Omental fat pad (tissue), 4 donors: Measurements from ENCODE around the gene NAIF1. TPM values are rescaled to one million over a fixed set of nuclear protein-coding genes. Genes with fewer than 3 reads are reported as not detected.
"Not testable (repeated sequence)": the region's sequence is repeated elsewhere in the genome, so short reads cannot be mapped to it uniquely, and the experiment has no call there.

Experiments
- ATAC-seq: fragments of 150-250 bp; one replicate; pipeline ENCODE4 v1.9.1; 2016; ENCODE audit warnings: mild to moderate bottlenecking, moderate library complexity; ENCODE audit not compliant: low FRiP score
- DNase-seq: peaks from one replicate; pipeline ENCODE4 v3.0.0-alpha.2; 2019; ENCODE audit warnings: low spot score
- total RNA-seq, 4 donors: library from RNA; depleted of rRNA; stranded (reverse); fragments of >200 nt; gene quantifications; one replicate each; pipeline ENCODE4 v1.1.0, GENCODE V29; 2016
- TF ChIP-seq, protein P1 (sequence below), 3 donors: fragments of 450-650 bp; IDR thresholded peaks; one replicate each; pipeline ENCODE4 v1.5.1; 2016 to 2017; ENCODE audit warnings: antibody characterized with exemption in 3 of 3, mild to moderate bottlenecking in 3 of 3, moderate library complexity in 2 of 3

Gene NAIF1
- total RNA-seq, 4 donors from 2014 or later: 5.3 to 13.1 (median 6.7) TPM

DNA sequence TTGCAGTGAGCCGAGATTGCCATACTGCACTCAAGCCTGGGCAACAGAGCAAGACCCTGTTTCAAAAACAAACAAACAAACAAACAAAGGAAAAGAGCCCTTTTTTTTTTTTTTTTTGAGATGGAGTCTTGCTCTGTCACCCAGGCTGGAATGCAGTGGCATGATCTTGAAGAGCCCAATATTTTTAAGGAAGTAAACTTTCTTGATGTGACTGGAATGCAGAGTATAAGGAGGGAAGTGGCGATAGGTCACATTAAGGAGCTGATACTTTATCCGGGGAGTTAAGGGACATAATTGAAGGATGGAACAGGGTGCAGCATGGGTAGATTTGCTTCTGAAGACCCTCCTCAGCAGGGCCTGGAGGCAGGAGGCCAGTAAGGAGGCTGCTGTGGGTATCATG lies 13.0 kb downstream of the NAIF1 start:
- DNase-seq: no peak
- no peak for ATAC-seq
- TF ChIP-seq, protein P1, sequence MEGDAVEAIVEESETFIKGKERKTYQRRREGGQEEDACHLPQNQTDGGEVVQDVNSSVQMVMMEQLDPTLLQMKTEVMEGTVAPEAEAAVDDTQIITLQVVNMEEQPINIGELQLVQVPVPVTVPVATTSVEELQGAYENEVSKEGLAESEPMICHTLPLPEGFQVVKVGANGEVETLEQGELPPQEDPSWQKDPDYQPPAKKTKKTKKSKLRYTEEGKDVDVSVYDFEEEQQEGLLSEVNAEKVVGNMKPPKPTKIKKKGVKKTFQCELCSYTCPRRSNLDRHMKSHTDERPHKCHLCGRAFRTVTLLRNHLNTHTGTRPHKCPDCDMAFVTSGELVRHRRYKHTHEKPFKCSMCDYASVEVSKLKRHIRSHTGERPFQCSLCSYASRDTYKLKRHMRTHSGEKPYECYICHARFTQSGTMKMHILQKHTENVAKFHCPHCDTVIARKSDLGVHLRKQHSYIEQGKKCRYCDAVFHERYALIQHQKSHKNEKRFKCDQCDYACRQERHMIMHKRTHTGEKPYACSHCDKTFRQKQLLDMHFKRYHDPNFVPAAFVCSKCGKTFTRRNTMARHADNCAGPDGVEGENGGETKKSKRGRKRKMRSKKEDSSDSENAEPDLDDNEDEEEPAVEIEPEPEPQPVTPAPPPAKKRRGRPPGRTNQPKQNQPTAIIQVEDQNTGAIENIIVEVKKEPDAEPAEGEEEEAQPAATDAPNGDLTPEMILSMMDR (IDR thresholded peaks at IDR 0.05): no peak

DNA sequence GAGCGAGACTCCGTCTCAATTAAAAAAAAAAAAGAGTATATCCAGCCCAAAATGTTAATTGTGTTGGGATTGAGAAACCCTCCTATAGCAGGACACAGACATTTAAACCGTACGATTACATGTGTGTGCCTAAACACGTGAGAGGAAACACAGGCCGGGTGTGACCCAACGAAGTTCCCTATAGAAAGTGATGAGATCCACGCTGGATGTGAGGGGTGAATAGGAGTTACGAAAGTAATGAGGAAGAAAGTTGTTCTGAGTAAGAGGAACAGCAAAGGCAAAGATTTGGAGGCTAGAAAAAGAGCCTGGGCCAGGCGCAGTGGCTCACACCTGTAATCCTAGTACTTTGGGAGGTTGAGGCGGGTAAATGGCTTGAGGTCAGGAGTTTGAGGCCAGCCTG lies 13.6 kb downstream of the NAIF1 start:
- no peak for ATAC-seq
- TF ChIP-seq, protein P1 (IDR thresholded peaks at IDR 0.05): no peak
- DNase-seq: no peak

GRCh38 chr9:128051932-128052709 lies 15.0 kb downstream of the NAIF1 start:
- no peak for DNase-seq
- ATAC-seq: no peak
- TF ChIP-seq, protein P1 (IDR thresholded peaks at IDR 0.05): no peak

DNA sequence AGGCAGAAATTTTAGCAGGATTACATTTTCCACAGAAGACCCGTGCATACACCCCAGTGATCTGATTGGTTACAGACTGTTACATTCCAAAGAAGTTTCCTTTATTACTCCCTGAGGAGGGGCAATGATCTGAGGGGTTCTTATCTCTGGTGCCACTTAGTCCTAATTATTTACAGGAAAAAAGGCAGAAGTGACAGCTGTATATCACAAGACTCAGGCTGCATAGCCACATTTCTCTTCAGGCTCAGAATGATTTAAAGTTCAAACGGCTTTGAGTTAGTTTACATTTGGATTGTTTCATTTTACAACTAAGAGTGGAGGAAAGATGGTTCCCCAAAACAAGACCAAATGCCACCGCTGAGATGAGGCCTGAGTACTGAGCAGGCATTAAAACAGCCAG lies 17.3 kb downstream of the NAIF1 start:
- TF ChIP-seq, protein P1 (IDR thresholded peaks at IDR 0.05): no peak
- DNase-seq (no peak), ATAC-seq (no peak)

DNA sequence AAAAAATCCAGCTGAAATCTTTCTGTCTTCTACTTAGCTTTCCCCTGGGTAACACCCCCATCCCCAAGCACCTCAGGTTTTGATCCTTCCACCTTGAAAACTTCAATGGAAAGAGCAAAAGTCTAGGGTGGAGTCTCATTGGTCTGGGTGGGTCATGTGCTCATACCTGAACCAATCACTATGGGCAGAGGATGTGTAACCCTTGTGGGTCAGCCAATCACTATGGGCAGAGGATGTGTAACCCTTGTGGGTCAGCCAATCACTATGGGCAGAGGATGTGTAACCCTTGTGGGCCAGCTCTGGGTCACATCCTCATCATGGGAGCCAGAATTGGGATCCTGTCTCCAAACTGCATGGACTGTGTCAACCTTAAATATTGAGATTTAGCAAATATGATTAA lies 18.5 kb downstream of the NAIF1 start:
- ATAC-seq (no peak), DNase-seq (no peak)
- TF ChIP-seq, protein P1 (IDR thresholded peaks at IDR 0.05): no peak

GRCh38 chr9:128047231-128047630 lies 19.9 kb downstream of the NAIF1 start:
- DNase-seq: no peak
- ATAC-seq: no peak
- TF ChIP-seq, protein P1 (IDR thresholded peaks at IDR 0.05): no peak

DNA sequence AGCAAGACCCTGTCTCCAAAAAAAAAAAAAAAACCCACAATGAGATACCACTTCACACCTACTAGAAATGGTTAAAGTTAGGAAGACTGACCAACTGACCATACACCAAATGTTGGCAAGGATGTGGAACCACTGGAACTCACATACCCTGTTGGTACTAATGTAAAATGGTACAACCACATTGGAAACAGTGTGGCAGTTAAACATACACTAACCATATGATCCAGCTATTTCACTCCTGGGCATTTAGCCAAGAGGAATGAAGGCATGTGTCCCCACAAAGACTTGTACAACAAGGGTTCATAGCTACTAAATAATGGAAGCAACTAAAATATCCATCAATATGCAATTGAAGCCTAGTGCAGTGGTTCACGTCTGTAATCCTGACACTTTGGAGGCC lies 21.3 kb downstream of the NAIF1 start:
- ATAC-seq: no peak
- no peak for DNase-seq
- TF ChIP-seq, protein P1 (IDR thresholded peaks at IDR 0.05): no peak

DNA sequence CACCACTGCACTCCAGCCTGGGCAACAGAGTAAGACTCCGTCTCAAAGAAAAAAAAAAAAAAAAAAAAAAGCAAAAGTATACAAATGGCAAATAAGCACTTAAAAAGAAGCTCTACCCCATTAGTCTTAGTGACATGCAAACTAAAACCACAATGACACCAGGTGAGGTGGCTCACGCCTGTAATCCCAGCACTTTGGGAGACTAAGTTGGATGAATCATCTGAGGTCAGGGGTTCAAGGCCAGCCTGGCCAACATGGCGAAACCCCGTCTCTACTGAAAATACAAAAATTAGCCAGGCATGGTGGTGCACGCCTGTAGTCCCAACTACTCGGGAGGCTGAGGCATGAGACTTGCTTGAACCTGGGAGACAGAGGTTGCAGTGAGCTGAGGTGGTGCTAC lies 21.7 kb downstream of the NAIF1 start:
- not testable (repeated sequence) for ATAC-seq, DNase-seq
